Myocyte (in vitro differentiated cells): ENCODE measurements around the gene RNFT2. TPM values are rescaled to one million over a fixed set of nuclear protein-coding genes. Genes with fewer than 3 reads are reported as not detected.
"Not testable (repeated sequence)": the region's sequence is repeated elsewhere in the genome, so short reads cannot be mapped to it uniquely, and the experiment has no call there.

Source experiments
- DNase-seq: peaks from one replicate; pipeline ENCODE4 v3.0.0-alpha.2; 2012; ENCODE audit warnings: low read depth
- total RNA-seq: library from RNA; depleted of rRNA; stranded (reverse); fragments of >200 nt; gene quantifications from 2 replicates; pipeline ENCODE4 v1.2.3, GENCODE V29; 2014

Gene RNFT2
- total RNA-seq, 1 donor from 2014 or later = 1.0 TPM

GRCh38 chr12:116742787-116743186 is 4.7 kb downstream of the RNFT2 start:
- DNase-seq = not testable (repeated sequence)

- DNase-seq = no peak
Observed at GRCh38 chr12:116744766-116745165, 6.7 kb downstream of the RNFT2 start.

GRCh38 chr12:116745554-116745953 is 7.4 kb downstream of the RNFT2 start:
- no peak for DNase-seq

GRCh38 chr12:116749884-116750283 is 11.8 kb downstream of the RNFT2 start:
- DNase-seq = no peak

- DNase-seq = no peak
Observed at GRCh38 chr12:116750298-116750697, 12.2 kb downstream of the RNFT2 start.

GRCh38 chr12:116754097-116754496 is 16.0 kb downstream of the RNFT2 start:
- not testable (repeated sequence) for DNase-seq

GRCh38 chr12:116754783-116755182 is 16.7 kb downstream of the RNFT2 start:
- not testable (repeated sequence) for DNase-seq

- DNase-seq = no peak
Observed at GRCh38 chr12:116759783-116760621, 21.9 kb downstream of the RNFT2 start.

GRCh38 chr12:116760622-116761020 is 22.5 kb downstream of the RNFT2 start:
- no peak for DNase-seq

- no peak for DNase-seq
Observed at GRCh38 chr12:116761499-116761898, 23.4 kb downstream of the RNFT2 start.

GRCh38 chr12:116765271-116765670 is 27.2 kb downstream of the RNFT2 start:
- DNase-seq = no peak

GRCh38 chr12:116766285-116766684 is 28.2 kb downstream of the RNFT2 start:
- DNase-seq = no peak

GRCh38 chr12:116766746-116767145 is 28.6 kb downstream of the RNFT2 start:
- DNase-seq = no peak

GRCh38 chr12:116771651-116772050 is 33.5 kb downstream of the RNFT2 start:
- no peak for DNase-seq

- DNase-seq = no peak
Observed at GRCh38 chr12:116773276-116773731, 35.2 kb downstream of the RNFT2 start.

GRCh38 chr12:116774020-116774419 is 35.9 kb downstream of the RNFT2 start:
- no peak for DNase-seq

- no peak for DNase-seq
Observed at GRCh38 chr12:116777245-116777644, 39.1 kb downstream of the RNFT2 start.

GRCh38 chr12:116779597-116779996 is 41.5 kb downstream of the RNFT2 start:
- no peak for DNase-seq

- no peak for DNase-seq
Observed at GRCh38 chr12:116780942-116781341, 42.8 kb downstream of the RNFT2 start.

- DNase-seq = no peak
Observed at GRCh38 chr12:116783525-116784237, 45.6 kb downstream of the RNFT2 start.

- DNase-seq = no peak
Observed at GRCh38 chr12:116784238-116784612, 46.1 kb downstream of the RNFT2 start.

GRCh38 chr12:116789562-116789961 is 51.4 kb downstream of the RNFT2 start:
- DNase-seq = not testable (repeated sequence)
